Measurements from ENCODE around the gene PRSS57. TPM values are rescaled to one million over a fixed set of nuclear protein-coding genes. Genes with fewer than 3 reads are reported as not detected.
"Not testable (repeated sequence)": the region's sequence is repeated elsewhere in the genome, so short reads cannot be mapped to it uniquely, and the experiment has no call there.

The PRSS57 gene
- total RNA-seq, 1 donor from 2014 or later, result not detected

DNA sequence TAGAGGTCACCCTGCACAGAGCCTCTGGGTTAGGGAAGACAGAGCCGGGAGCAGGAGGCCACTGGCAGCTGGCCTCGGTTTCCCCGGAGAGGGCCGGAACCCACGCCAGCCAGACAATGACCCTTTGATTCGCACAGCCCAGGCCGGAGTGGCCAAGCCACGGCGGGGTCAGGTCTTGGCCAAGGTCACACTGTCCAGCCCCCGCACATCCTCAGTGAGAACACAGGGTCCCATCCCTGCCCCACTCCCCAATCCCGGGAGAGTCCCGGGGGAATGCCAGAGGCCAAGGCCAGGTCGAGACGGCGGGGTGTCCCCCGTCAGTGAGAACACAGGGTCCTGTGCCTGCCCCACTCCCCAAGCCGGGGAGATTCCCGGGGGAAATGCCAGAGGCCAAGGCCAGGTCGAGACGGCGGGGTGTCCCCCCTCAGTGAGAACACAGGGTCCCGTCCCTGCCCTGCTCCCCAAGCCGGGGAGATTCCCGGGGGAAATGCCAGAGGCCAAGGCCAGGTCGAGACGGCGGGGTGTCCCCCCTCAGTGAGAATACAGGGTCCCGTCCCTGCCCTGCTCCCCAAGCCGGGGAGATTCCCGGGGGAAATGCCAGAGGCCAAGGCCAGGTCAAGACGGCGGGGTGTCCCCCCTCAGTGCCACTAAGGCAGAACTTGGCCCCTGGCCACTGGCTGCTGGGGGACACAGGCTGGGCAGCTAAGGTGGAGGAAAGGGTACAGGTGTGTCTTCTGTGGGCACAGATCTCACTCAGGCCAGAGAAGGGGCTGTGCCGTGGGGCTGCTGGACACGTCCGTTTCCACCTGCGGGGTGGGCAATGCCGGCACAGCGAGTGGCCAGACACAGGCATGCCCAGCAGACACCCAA lies 20.7 kb downstream of the PRSS57 start:
- no peak for DNase-seq (ENCODE audit: low read depth in 2 of 2)

DNA sequence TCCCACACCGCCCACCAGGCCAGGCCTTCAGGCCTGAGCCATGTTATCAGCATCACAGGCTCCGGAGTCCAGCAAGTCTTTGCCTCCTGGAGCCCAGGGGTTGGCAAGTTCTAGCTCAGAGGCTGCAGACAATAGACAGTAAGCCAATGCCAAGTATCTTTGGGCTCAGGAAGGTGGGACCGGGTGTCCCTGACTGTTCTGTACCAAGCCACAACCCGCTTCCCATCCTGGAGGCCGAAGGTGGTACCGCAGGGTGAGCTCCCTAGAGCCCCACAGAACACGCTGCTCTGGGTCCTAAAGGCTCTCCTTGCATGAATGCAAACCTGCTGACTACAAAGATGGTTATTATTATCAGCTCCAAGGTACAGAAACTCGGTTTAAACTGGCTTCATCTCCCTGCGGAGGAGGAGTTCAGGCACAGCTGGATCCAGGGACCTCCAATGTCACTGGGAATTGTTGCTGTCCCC lies 24.6 kb downstream of the PRSS57 start:
- no peak for DNase-seq (ENCODE audit: low read depth in 2 of 2)

- DNase-seq (ENCODE audit: low read depth in 2 of 2), result not testable (repeated sequence)
Measured at GRCh38 chr19:668675-669434, 26.4 kb downstream of the PRSS57 start.

DNA sequence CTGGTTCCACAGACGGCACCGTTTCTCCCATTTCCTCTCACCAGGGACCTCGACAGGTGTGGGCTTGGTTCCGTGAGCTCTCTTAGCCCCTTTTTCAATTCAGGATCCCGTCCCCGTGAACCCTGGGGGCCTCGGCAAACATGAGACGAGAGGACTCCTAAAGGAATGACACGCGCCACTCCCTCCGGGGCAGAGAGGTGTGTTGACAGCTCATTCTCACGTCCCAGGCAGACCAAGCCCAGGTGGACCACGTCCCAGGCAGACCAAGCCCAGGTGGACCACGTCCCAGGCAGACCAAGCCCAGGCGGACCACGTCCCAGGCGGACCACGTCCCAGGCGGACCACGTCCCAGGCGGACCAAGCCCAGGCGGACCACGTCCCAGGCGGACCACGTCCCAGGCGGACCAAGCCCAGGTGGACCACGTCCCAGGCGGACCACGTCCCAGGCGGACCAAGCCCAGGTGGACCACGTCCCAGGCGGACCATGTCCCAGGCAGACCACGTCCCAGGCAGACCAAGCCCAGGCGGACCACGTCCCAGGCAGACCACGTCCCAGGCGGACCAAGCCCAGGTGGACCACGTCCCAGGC lies 28.2 kb downstream of the PRSS57 start:
- DNase-seq (ENCODE audit: low read depth in 2 of 2), result not testable (repeated sequence)

GRCh38 chr19:664913-665443 lies 30.3 kb downstream of the PRSS57 start:
- peak; percentile 41 to 80 for DNase-seq (ENCODE audit: low read depth in 2 of 2)

GRCh38 chr19:663682-664117 lies 31.6 kb downstream of the PRSS57 start:
- no peak for DNase-seq (ENCODE audit: low read depth in 2 of 2)

GRCh38 chr19:662962-663681 lies 32.1 kb downstream of the PRSS57 start, which contains the start of gene RNF126:
TSS of gene RNF126 (minus strand) at chr19:663214. CDS start at chr19:663121, 93 bp downstream.
- DNase-seq (ENCODE audit: low read depth in 2 of 2), result peak; percentile 73 to 93

DNA sequence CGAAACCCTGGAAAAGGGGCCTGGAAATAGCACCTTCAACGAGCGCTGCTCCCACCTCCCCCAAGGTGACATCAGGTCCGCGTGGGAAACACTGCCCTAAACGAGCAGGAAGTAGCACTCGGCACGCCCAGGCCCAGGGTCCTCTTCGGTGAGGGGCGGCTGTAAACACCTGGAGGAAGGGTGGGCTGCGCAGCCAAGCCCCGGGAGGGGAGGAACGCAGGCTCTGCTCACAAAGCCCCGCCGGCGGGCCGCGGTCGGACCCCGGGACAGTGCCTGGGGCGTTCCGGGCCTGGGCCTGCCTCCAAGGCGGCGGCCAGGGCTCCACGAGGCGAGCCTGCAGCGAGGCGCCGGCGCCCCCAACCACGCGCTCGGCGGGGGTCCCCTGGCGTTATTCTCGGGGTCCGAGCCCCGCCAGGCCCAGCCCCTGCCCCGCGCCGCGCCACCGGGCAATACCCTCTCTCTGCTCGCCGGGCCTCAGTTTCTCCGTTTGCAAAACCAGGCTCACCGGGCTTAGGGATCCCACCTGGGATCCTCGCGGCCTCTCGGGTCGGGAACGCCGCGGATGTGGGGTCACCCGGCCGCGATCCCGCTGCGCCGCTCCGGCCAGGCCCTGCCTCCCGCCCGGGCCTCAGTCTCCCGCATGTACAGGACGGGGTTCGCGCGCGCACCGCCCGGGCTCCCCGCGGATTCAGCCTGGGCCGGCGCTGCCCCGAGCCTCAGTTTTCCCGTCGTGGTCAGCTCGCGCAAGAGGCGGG lies 32.9 kb downstream of the PRSS57 start:
- peak; percentile 24 to 73 for DNase-seq (ENCODE audit: low read depth in 2 of 2)

- DNase-seq (ENCODE audit: low read depth in 2 of 2), result no peak
Measured at GRCh38 chr19:661427-662196, 33.6 kb downstream of the PRSS57 start.

- no peak for DNase-seq (ENCODE audit: low read depth in 2 of 2)
Measured at GRCh38 chr19:660793-661426, 34.3 kb downstream of the PRSS57 start.

GRCh38 chr19:658916-659839 lies 36.1 kb downstream of the PRSS57 start:
- no peak for DNase-seq (ENCODE audit: low read depth in 2 of 2)

- no peak for DNase-seq (ENCODE audit: low read depth in 2 of 2)
Measured at GRCh38 chr19:658059-658839, 37.0 kb downstream of the PRSS57 start.

DNA sequence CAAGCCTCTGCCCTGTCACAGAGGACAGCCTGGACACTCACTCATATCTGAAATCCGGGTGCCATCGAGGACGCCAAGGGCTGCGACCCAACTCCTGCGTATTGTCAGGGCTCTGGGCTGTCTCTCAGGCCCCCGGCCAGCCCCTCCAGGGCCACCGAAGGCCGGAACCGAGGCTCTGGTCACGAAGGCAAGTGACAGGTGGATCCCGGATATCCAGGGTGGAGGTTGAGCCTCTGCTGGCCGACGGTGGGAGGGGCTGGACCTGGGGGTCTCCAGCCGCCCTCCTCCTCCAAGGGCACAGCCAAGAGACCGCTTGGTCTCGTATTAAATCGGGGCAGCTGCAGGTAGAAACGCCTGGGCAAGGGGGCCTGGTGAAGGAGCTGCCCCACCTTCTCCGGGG lies 37.6 kb downstream of the PRSS57 start:
- DNase-seq (ENCODE audit: low read depth in 2 of 2), result no peak

DNA sequence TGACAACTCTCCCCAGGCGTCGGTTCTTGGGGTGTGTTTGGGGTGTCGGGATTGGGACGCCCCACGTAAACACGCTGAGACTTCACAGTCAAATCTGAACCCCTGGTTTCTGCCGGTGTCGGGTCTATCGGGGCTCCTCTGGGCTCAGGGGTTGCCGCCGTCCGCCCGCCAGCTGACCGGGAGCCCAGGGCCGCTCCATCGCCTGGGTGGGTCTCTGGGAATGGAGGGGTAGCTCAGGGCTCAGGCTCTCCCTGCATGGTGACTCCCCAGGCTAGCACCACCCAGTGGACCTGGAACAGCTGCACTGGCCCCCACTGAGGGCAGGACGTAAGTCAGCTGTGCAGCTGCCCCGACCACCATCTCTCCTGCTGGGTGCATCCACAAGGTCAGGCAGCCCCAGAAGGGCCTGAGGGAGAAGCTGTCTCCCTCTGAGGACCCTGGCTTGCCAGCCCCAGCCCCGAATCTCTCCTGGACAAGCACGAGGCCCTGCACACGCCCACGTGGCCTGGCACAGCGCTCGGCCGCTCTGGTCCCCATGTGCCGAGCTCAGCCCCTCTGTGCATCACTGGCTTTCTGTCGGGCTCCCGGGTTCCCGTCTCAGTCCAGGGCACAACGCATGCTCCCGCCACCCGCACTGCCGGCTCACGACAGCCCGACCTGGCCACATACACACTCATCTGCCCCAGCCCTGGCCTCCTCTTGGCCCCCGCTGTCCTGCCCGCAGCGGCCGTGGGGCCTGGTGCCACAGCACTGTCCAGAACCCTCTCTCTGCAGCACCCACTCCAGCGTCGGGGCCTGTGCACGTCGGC lies 38.3 kb downstream of the PRSS57 start:
- no peak for DNase-seq (ENCODE audit: low read depth in 2 of 2)

DNA sequence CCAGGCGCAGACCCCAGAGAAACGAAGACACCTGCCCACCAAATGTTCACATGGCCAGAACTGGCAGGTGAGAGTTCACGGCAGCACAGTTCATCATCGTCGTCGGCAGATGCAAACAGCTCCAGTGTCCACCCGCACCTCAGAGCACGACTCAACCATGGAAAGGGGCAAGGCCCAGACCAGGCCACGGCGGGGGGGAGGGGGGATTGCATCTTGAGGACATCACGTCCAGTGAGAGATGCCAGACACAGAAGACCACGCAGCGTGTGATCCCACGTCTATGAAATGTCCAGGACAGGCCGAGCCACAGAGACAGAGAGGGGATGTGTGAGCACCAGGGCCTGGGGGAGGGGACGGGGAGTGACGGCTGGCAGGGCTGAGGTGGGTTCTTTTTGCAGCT lies 39.6 kb downstream of the PRSS57 start:
- no peak for DNase-seq (ENCODE audit: low read depth in 2 of 2)

GRCh38 chr19:653425-653824 lies 41.8 kb downstream of the PRSS57 start:
- no peak for DNase-seq (ENCODE audit: low read depth in 2 of 2)
